Forelimb muscle (tissue), 1 donor: ENCODE measurements around the gene ATL2. TPM values are rescaled to one million over a fixed set of nuclear protein-coding genes. Genes with fewer than 3 reads are reported as not detected.
"Not testable (repeated sequence)": the region's sequence is repeated elsewhere in the genome, so short reads cannot be mapped to it uniquely, and the experiment has no call there.

Source experiments
- DNase-seq: peaks from one replicate; pipeline ENCODE4 v3.0.0-alpha.2; 2013; ENCODE audit warnings: low read depth
- polyA plus RNA-seq: library from polyadenylated mRNA; unstranded; fragments of 120-200 nt; gene quantifications from one replicate; pipeline ENCODE4 v1.2.1, GENCODE V29; 2013; ENCODE audit not compliant: insufficient read length

The ATL2 gene
- polyA plus RNA-seq, 1 donor, result 33.4 TPM

DNA sequence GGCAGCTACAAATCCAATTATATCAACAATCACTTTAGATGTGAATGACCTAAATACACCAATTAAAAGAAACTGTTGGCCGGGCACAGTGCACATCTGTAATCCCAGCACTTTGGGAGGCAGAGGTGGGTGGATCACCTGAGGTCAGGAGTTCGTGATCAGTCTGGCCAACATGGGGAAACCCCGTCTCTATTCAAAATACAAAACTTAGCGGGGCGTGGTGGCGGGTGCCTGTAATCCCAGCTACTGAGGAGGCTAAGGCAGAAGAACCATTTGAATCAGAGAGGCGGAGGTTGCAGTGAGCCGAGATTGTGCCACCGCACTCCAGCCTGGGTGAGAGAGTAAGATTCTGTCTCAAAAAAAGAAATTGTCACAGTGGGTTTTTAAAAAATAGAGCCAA, 49.5 kb downstream of the ATL2 start:
- no peak for DNase-seq

DNA sequence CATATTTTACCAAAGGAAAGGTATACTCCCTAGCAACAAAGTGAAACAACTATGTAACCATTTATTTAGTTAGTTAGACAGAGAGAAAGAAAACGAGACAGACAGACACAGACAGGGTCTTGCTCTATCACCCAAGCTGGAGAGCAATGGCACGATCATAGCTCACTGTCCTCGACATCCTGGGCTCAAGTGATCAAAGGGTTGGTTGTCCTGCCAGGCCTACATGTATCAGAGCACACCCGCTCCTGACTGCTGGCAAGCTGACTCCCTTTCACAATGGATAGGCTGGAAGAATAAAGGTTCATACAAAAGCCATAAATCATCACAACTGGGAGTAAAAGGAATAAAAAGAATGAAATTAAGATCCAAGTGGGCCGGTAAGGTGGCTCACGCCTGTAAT, 53.5 kb downstream of the ATL2 start:
- no peak for DNase-seq

DNA sequence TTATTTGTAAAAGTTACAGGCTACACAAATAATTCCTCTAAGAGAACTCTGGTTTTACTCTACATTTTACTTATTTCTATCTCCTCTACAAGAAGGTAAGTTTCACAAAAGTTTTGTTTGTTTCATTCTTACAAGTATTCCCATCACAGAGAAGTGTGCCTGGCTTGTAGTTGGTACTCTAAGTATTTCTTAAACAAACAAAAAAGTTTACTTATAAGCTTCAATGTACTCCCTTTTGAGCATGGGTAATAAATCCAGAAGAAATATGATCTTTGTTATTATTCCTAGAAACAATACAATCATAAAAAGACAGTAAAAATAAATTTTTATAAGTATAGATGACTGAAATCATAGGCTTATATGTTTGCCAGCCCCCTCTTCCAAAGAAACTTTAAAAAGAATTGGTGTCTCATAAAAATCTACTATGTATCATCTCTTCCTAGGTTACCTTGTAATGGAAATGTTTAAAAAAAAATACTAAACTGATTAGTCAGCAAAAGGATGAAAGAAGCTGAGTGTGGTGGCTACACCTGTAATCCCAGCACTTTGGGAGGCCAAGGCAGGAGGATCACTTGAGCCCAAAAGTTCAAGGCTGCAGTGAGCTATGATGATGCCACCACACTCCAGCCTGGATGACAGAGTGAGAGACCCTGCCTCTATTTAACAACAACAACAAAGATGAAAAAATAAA, 54.7 kb downstream of the ATL2 start:
- DNase-seq, result no peak

- not testable (repeated sequence) for DNase-seq
Observed at GRCh38 chr2:38319240-38319639, 57.8 kb downstream of the ATL2 start.

DNA sequence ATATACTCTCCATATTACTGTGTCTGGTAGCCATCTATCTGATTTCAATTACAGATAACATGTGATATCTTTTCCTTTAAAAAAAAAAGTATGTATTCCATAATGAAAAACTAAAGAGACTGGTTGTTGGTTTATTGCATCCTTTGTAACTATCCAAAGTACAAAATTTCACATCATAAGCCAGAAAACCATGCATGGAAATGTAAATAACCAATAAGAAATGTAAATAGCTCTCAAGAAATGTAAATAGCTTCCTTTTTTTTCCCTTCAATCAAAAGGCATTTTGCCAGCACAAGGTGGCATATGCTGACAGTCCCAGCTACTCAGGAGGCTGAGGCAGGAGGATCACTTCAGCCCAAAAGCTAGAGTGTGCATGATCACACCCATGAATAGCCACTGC, 59.3 kb downstream of the ATL2 start:
- no peak for DNase-seq

GRCh38 chr2:38315707-38316333, 61.3 kb downstream of the ATL2 start:
- DNase-seq, result peak; percentile 9

GRCh38 chr2:38308821-38309220, 68.3 kb downstream of the ATL2 start:
- DNase-seq, result no peak

GRCh38 chr2:38301969-38302702, 74.9 kb downstream of the ATL2 start:
- no peak for DNase-seq

- DNase-seq, result no peak
Observed at GRCh38 chr2:38301340-38301968, 75.6 kb downstream of the ATL2 start.

- no peak for DNase-seq
Observed at GRCh38 chr2:38298539-38298938, 78.5 kb downstream of the ATL2 start.

- DNase-seq, result no peak
Observed at GRCh38 chr2:38296197-38296780, 80.8 kb downstream of the ATL2 start.

DNA sequence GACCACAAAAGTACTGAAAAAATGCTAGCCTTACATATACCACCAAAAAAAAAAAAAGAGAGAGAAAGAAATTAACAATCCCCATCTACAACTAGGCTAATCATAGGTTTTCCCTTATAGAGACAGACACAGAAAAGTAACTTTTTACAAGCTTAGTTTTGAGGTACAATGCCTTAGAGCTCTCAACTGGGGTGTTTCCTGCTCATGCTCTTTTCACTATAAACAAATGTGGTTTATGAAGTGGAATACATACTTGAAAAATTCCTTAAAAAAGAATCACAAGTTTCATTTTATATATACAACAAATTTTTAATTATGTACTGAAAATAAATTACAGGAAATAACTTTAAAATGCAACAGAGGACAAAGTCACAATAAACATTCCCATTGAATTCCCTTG, 82.5 kb downstream of the ATL2 start:
- no peak for DNase-seq

DNA sequence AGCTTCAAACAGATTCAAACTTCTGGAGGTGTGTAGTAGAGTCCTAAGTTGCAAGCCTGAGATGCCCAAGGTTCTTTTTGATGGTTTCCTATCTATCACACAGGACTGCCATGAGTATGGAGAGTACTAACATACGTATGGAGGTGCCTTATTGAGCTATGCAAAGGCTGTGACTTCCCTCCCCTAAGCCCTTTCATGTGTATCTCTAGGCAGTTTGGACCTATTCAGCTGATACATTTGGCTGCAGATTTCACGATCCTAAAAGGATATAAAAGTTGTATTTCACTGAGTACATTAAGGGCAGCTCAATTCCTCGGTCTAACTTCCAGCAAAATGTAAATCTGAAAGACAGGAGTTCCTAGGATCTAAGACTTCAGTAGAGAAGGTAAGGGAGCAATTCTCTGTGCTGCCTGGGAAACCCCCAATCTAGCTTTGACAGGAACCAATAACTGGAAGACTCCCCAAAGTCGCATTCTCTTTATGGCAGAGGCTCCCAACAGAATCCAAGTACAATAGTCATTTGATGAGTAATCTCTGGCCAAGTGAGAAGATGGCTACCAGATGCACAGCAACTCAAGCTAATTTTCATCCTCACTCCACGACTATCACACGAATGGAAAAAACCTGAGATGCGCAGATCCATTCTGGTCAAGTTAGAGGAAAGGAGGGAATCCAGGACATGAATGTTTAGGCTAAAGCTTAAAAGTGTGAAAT, 83.8 kb downstream of the ATL2 start:
- no peak for DNase-seq

DNA sequence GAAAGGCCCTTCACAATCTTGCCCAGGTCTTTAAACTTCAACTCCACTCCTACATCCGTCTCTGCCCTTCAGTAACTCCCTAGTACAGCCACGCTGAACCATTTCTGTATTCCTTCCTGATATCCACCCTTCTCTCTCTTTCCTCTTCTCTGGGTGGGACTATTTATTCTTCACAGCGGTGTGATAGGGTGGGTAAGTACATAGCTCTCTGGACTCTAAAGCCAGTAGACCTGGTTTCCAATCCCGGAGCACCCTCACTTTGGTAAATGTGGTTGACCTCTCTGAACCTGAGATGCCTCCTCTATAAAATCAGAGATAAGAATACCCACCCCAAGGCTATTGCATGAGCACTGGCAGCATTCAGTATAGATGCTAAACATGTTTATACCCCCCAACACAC, 86.7 kb downstream of the ATL2 start:
- no peak for DNase-seq

DNA sequence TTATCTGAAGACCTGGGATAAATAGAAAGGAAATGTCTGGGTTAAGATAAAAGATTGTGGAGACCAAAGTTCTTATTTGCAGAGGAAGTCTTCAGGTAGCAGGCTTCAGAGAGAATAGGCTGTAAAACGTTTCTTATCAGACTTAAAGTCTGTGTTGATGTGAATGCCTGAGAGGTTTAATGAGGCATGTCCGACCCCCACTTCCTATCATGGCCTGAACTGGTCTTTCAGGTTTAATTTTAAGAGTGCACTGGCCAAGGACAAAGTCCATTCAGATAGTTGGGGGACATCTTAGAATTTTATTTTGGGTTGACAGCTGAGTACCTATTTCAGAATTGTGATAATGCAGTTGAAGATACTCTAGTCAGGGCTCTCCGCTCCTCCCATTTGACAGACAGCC, 92.1 kb downstream of the ATL2 start:
- no peak for DNase-seq

DNA sequence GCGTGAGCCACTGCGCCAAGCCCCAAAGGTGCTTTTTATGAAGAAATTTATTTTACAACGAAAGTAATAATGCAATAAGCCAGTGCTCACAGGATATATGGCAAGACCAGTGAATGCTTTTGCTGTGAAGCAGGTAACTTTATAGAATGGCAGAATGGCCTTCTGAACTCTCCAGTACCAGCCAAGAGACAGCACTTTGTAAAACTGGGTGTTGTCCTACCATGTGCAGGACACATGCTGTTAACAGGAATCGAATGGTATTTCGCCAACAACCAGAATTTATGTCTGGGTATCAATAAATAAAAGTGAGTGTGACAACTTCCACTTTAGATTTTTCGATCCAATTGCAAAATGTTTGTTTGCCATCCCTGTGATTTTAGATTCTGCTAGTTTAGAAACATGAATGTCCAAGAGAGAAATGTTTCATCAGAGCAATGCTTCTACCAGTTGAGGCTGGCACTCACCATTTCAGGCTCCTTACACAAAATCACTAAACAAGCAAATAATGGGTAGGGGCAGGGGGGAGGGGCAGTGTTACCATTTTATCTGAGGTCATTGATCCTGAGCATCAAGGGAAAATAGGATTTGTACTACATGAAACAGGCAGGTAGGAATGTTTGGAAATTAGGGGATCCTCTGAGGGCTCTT, 95.9 kb downstream of the ATL2 start:
- DNase-seq, result no peak

DNA sequence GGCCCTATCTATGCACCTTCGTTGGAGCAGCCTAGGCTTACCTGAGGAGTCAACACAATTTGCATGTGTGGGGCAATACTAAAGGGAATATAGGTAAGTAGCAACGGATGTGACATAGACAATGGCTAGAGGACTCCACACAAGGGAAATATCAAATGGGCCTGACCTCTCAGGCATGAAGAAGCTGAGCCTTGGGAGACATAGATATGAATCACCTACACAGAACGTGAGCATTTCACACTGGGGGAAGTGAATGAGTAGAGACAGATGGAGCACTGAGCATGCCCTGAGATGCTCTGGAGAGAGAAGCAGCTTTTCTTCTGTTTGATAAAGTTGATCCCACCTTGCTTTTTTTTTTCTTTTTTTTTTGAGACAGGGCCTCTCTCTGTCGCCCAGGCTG, 97.9 kb downstream of the ATL2 start:
- no peak for DNase-seq

DNA sequence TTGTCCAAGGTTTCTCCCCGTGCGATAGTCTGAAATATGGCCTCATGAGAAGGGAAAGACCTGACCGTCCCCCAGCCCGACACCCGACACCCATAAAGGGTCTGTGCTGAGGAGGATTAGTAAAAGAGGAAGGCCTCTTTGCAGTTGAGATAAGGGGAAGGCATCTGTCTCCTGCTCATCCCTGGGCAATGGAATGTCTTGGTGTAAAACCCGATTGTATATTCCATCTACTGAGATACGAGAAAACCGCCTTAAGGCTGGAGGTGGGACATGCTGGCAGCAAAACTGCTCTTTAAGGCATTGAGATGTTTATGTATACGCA, 99.0 kb downstream of the ATL2 start:
- DNase-seq, result not testable (repeated sequence)

- no peak for DNase-seq
Observed at GRCh38 chr2:38277245-38278116, 99.6 kb downstream of the ATL2 start.
